ENCODE measurements around the gene GSTK1.
"Not testable (repeated sequence)": the region's sequence is repeated elsewhere in the genome, so short reads cannot be mapped to it uniquely, and the experiment has no call there.

Gene GSTK1

GRCh38 chr7:143263266-143264195 lies at the start of gene GSTK1:
Gene GSTK1, plus strand, starts transcription at chr7:143263441. Its CDS starts 73 bp downstream, at chr7:143263514.
- peak; percentile 36 to 64 for DNase-seq (ENCODE audit: low read depth in 2 of 2, low spot score in 1 of 2)

GRCh38 chr7:143213478-143213877 lies 49.8 kb upstream of the GSTK1 start:
- not testable (repeated sequence) for DNase-seq (ENCODE audit: low read depth in 2 of 2, low spot score in 1 of 2)

- DNase-seq (ENCODE audit: low read depth in 2 of 2, low spot score in 1 of 2) = peak in 1 of 2 donors; percentile 25
Observed at GRCh38 chr7:143214789-143215679, 48.2 kb upstream of the GSTK1 start.

GRCh38 chr7:143216151-143216550 lies 47.1 kb upstream of the GSTK1 start:
- no peak for DNase-seq (ENCODE audit: low read depth in 2 of 2, low spot score in 1 of 2)

- DNase-seq (ENCODE audit: low read depth in 2 of 2, low spot score in 1 of 2) = no peak
Observed at GRCh38 chr7:143216686-143217085, 46.6 kb upstream of the GSTK1 start.

GRCh38 chr7:143217806-143218205 lies 45.4 kb upstream of the GSTK1 start:
- no peak for DNase-seq (ENCODE audit: low read depth in 2 of 2, low spot score in 1 of 2)

- DNase-seq (ENCODE audit: low read depth in 2 of 2, low spot score in 1 of 2) = no peak
Observed at GRCh38 chr7:143221286-143221685, 42.0 kb upstream of the GSTK1 start.

GRCh38 chr7:143221737-143222136 lies 41.5 kb upstream of the GSTK1 start, which contains the start of gene TAS2R40:
Gene TAS2R40, plus strand, starts transcription at chr7:143222037. Its CDS starts 42 bp downstream, at chr7:143222079.
- no peak for DNase-seq (ENCODE audit: low read depth in 2 of 2, low spot score in 1 of 2)

- no peak for DNase-seq (ENCODE audit: low read depth in 2 of 2, low spot score in 1 of 2)
Observed at GRCh38 chr7:143222782-143223181, 40.5 kb upstream of the GSTK1 start.

GRCh38 chr7:143223784-143224183 lies 39.5 kb upstream of the GSTK1 start:
- no peak for DNase-seq (ENCODE audit: low read depth in 2 of 2, low spot score in 1 of 2)

GRCh38 chr7:143225047-143225446 lies 38.2 kb upstream of the GSTK1 start:
- no peak for DNase-seq (ENCODE audit: low read depth in 2 of 2, low spot score in 1 of 2)

GRCh38 chr7:143227806-143228205 lies 35.4 kb upstream of the GSTK1 start:
- DNase-seq (ENCODE audit: low read depth in 2 of 2, low spot score in 1 of 2) = no peak

- no peak for DNase-seq (ENCODE audit: low read depth in 2 of 2, low spot score in 1 of 2)
Observed at GRCh38 chr7:143229054-143229790, 34.0 kb upstream of the GSTK1 start.

- DNase-seq (ENCODE audit: low read depth in 2 of 2, low spot score in 1 of 2) = no peak
Observed at GRCh38 chr7:143230602-143231457, 32.4 kb upstream of the GSTK1 start.

- no peak for DNase-seq (ENCODE audit: low read depth in 2 of 2, low spot score in 1 of 2)
Observed at GRCh38 chr7:143233816-143234532, 29.3 kb upstream of the GSTK1 start.

GRCh38 chr7:143234533-143234875 lies 28.7 kb upstream of the GSTK1 start:
- DNase-seq (ENCODE audit: low read depth in 2 of 2, low spot score in 1 of 2) = no peak

GRCh38 chr7:143235561-143235960 lies 27.7 kb upstream of the GSTK1 start:
- no peak for DNase-seq (ENCODE audit: low read depth in 2 of 2, low spot score in 1 of 2)

GRCh38 chr7:143236408-143236990 lies 26.7 kb upstream of the GSTK1 start:
- no peak for DNase-seq (ENCODE audit: low read depth in 2 of 2, low spot score in 1 of 2)

GRCh38 chr7:143237366-143237765 lies 25.9 kb upstream of the GSTK1 start:
- no peak for DNase-seq (ENCODE audit: low read depth in 2 of 2, low spot score in 1 of 2)
